NCI-H2196 treated with DMSO at 0.1 percent for 48 hours (cell line): ENCODE measurements around the gene DAG1.

Source experiments
- DNase-seq: peaks from one replicate; lab custom pipeline; 2025; ENCODE audit not compliant: unreplicated experiment; lab: John Stamatoyannopoulos, UW

The DAG1 gene

DNA sequence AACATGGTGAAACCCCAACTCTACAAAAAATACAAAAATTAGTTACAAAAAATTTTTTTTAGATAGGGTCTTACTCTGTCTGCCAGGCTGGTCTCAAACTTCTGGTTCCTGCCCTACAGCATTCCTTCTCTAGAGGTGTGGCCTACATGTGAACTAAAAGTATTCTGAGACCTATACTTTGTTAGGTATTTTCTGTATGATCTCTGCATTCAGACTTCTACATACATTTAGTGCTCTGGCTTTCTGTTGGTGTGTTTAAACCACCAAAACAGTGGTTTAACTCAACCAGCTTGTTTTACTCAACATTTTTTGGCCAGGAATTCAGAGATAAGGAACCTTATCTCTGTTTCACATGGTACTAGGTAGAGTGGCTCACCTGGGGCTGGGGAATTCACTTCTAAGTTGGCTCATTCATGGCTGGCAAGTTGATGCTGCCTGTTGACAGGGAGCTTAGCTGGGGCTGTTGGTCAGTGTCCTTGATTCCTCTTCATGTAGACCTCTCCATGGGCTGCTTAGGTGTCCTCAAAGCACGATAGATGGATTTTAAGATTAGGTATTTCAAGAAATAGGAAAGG is 42.8 kb downstream of the DAG1 start:
- no peak for DNase-seq

DNA sequence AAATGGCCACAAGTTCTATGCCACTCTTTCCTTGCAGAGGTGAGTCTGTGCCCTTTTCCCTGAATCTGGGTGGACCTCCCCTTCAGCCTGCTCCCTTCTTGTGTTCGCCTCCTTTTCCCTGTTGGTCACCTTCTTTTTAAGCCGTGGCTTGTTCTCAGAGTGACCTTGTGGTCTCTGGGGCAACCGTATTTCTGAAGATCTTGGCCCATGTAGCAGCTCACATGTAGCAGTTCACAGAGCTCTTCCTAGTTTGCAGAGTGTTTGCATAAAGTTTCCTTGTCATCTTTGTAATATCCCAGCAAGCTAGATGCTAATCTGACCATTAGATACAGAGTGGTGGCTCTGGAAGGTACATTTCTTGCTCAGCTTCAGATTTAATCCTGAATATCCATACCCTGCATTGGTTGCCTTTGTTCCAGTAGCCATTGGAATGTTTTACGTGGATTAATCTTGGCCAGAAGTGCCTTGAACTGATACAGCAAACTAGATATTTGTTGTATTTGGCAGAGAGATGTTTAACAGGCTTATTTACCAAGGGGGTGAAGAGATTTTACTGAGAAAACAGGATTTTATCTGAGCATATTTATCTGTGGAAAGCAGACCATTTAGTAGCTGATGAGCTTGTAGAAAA is 43.5 kb downstream of the DAG1 start:
- DNase-seq: no peak

DNA sequence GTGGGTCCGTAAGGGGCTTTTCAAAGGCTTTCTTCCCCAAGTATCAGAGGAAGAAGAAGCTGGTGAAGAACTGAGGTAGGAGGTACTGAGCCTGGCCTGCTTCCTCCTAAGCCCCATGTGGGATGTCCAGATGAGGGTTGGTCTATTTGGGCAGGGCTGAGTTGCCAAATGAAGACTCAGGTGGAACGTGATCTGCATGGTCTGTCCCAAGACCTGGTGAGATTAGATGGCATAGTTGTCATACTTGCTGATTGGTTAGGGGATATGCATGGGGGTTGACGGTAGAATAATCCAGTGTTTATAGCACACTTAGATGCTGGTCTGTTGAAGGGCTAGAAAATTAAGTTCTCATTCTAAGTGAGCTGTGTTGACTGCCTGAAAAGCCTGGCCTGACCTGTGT is 47.9 kb downstream of the DAG1 start:
- DNase-seq: no peak

DNA sequence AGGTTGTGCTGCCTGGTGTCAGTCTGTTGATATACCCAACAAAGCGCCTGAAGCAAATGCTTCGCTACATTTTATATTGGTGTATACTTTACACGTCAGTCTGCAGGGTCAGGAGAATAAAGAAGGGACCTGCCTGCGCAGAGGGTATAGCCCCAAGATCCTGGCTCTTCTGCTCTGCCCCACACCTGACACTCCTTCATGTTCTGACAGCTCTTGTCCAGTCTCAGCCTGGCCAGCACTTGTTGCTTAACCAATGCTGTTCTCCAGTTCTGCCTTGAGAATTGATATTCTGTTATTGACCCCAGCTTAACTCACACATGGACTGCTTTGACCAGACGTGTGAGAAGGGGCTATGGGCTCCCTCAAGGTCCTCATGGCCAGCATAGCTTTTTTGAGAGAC is 48.4 kb downstream of the DAG1 start:
- DNase-seq: no peak

DNA sequence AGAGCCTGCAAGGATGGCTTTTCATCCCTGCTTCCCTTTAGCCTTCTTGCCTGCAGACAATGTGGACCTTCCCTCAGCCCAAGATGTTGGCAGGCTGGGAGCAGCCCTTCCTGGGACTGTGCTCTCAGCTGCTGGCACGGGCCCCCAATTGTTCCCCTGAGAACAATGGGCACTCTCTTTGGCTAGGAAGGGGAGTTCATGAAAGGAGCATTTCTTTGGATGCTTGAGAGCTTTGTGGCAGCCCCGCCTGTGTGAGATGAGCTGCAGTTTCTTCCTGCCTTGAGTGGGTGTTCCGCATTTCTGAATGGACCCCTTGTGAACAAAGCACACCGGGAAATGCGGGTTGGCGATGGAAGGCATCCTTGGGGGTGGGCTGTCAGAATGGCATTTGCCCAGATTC is 49.2 kb downstream of the DAG1 start:
- no peak for DNase-seq

DNA sequence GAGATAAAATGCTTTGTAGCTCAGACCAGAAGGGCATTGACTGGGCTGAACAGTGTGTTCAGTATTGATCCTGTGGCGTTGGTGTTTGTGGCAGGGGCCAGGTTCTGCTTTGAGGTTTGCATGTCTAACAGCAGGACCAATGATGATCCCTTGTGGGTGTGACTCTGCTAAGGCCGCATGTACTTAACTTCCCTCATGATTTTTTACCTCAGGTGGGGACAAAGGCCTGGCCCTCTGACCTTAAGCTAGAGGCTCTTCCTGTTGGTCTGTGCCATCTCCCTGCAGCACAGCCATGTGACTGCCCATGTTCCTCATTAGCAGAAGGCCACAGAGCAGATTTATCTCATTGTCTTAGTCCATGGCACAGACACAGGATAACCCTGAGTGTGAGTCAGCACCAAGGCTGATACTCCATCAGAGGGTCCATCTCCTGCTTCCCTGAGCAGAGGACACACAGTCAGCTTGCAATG is 49.9 kb downstream of the DAG1 start:
- no peak for DNase-seq

DNA sequence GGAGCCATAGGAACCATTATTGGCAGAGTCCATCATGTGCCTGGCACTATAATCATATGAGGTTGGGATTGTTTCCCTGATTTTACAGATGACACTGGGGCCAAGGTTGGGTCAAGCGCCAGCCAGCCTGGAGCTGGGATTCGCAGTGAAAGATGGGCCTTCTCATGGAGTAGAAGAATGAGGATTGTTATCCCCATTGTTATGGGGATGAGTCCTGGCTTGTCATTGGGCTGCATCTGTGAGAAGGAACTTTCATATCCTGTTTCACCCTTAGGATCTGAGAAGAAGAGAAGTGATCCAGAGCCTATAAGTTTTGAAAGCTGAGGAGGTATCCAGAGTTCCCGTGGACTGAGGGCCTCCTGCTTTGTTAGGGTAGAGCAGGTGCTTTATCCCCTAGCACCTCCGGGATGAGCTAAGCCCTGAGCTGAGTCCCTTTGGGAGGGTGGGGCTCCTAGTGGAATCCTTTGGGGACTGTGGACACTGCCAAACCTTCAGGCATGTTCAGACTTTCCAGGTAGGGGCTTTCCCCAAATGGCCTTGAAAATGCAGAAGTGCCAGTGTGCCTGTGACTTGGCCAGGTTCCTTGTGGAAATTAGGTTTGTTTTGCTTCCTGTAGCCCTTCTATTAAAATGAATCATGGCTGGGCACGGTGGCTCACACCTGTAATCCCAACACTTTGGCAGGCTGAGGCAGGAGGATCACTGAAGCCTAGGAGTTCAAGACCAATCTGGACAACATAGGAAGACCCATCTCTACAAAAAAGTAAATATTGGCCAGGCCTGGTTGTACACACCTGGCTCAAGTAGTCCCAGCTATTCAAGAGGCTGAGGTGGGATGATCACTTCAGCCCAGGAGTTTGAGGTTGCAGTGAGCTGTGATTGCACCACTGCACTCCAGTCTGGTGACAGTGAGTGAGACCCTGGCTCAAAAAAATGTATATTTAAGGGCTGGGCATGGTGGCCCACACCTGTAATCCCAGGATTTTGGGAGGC is 54.0 kb downstream of the DAG1 start:
- DNase-seq: peak; percentile 14

DNA sequence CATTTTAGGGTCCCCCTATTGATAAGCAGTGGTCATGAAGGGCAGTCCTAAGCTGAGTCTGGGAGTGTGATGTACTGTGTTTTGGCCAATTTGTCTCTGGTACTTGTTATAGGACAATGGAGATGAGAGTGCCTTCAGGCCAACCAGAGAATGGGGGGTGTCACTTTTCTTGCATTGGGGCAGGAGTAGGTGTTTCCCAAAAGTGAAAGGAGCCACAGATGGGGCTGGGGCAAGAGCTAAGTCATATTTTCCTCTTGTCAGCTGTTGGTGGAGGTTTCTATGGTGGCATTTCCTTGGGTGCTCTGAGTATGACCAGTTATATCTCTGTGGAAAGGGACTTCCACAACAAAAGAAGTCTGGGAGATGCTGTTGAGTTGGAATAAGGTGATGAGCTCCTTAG is 59.5 kb downstream of the DAG1 start:
- DNase-seq: no peak

DNA sequence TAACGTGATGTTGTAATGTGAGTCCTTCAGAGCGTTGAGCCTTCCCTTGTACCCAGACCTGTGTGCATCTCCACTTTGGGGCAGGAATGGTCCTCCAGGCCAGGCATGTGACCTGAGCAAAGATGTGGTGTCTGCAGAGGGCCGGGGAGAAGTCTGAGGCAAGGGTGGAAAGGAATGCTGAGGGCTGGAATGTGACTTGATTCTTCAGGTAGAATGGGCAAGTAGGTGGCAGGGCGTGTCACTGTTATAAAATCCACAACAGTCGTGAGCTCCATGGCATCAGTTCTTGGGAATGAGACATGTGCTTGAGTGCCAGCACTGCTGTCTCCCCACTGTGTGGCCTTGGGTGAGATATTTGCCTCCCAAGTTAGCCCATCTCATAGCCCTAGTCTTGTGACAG is 60.2 kb downstream of the DAG1 start:
- no peak for DNase-seq

DNA sequence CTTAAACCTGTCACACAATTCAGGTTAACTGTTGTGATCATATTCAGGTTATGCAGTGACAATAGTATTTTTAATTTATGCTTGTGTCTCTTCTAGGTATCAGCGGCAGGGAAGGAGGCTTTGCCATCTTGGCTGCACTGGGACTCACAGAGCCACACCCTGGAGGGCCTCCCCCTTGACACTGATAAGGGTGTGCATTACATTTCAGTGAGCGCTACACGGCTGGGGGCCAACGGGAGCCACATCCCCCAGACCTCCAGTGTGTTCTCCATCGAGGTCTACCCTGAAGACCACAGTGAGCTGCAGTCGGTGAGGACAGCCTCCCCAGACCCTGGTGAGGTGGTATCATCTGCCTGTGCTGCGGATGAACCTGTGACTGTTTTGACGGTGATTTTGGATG is 60.6 kb downstream of the DAG1 start:
- DNase-seq: no peak

DNA sequence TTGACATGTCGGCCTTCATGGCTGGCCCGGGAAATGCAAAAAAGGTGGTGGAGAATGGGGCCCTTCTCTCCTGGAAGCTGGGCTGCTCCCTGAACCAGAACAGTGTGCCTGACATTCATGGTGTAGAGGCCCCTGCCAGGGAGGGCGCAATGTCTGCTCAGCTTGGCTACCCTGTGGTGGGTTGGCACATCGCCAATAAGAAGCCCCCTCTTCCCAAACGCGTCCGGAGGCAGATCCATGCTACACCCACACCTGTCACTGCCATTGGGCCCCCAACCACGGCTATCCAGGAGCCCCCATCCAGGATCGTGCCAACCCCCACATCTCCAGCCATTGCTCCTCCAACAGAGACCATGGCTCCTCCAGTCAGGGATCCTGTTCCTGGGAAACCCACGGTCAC is 61.2 kb downstream of the DAG1 start:
- DNase-seq: no peak

DNA sequence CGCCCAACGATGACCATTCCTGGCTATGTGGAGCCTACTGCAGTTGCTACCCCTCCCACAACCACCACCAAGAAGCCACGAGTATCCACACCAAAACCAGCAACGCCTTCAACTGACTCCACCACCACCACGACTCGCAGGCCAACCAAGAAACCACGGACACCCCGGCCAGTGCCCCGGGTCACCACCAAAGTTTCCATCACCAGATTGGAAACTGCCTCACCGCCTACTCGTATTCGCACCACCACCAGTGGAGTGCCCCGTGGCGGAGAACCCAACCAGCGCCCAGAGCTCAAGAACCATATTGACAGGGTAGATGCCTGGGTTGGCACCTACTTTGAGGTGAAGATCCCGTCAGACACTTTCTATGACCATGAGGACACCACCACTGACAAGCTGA is 61.6 kb downstream of the DAG1 start:
- DNase-seq: no peak

DNA sequence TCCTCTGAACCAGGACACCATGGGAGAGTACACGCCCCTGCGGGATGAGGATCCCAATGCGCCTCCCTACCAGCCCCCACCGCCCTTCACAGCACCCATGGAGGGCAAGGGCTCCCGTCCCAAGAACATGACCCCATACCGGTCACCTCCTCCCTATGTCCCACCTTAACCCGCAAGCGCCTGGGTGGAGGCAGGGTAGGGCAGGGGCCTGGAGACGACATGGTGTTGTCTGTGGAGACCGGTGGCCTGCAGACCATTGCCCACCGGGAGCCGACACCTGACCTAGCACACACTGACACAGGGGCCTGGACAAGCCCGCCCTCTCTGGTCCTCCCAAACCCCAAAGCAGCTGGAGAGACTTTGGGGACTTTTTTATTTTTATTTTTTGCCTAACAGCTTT is 63.0 kb downstream of the DAG1 start:
- no peak for DNase-seq

DNA sequence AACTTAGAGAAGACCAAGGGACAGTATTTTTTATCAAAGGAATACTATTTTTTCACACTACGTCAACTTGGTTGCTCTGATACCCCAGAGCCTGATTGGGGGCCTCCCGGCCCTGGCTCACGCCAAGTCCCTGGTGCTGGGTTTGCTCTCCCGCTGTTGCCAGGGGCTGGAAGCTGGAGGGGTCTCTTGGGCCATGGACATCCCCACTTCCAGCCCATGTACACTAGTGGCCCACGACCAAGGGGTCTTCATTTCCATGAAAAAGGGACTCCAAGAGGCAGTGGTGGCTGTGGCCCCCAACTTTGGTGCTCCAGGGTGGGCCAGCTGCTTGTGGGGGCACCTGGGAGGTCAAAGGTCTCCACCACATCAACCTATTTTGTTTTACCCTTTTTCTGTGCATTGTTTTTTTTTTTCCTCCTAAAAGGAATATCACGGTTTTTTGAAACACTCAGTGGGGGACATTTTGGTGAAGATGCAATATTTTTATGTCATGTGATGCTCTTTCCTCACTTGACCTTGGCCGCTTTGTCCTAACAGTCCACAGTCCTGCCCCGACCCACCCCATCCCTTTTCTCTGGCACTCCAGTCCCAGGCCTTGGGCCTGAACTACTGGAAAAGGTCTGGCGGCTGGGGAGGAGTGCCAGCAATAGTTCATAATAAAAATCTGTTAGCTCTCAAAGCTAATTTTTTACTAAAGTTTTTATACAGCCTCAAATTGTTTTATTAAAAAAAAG is 63.9 kb downstream of the DAG1 start:
- no peak for DNase-seq

DNA sequence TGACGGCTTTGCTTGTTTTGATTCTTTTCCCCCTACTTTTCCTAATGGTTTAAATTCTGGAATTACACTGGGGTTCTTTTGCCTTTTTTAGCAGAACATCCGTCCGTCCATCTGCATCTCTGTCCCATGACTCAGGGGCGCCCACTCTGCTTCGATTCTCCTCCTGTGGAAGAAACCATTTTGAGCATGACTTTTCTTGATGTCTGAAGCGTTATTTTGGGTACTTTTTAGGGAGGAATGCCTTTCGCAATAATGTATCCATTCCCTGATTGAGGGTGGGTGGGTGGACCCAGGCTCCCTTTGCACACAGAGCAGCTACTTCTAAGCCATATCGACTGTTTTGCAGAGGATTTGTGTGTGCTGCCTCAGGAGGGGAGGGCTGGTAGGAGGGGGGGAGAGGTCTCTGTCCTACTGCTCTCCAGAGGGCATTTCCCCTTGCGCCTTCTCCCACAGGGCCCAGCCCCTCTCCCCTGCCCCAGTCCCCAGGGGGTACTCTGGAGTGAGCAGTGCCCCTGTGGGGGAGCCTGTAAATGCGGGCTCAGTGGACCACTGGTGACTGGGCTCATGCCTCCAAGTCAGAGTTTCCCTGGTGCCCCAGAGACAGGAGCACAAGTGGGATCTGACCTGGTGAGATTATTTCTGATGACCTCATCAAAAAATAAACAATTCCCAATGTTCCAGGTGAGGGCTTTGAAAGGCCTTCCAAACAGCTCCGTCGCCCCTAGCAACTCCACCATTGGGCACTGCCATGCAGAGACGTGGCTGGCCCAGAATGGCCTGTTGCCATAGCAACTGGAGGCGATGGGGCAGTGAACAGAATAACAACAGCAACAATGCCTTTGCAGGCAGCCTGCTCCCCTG is 64.7 kb downstream of the DAG1 start:
- DNase-seq: peak; percentile 65

DNA sequence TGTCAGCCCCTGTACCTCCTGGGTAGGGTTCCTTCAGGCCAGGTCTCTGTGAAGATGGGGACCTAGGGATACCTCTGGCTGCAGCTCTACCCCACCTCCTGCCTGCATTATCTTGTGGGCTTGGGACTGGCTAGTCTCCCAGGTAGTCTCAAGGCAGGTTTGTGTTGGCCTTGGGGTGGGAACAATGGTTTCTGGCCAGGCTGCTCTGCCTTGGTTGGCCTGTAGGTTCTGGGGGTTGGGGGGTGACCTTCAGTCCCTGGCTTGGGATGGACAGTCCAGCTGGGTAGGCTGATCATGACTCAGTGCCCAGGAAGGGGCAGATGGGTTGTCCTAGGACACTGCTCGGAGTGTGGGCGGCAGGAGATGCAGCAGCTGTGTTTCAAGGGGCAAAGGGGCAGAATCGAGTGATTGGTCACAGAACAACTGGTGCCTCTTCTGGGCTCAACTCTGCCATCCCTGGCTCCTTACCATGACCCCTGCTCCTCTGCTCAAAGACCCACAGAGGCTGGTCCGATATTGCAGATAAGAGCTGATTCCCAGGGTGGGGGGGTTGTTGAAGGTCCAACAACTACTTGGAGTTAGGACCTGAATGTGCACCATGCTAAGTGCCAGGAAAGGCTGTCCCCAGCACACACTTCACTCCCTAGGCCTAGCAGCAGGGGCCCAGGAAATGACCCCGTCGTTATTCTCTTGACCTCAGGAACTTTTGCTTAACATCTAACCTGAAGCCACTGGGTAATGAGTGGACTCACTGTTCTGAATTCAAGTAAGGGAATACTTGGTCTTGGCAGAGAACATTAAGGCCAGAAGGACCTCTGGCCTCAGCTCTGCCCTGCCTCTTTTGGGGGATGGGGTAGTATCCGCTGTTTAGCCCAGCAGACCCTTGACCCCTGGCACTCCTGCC is 66.2 kb downstream of the DAG1 start:
- no peak for DNase-seq

DNA sequence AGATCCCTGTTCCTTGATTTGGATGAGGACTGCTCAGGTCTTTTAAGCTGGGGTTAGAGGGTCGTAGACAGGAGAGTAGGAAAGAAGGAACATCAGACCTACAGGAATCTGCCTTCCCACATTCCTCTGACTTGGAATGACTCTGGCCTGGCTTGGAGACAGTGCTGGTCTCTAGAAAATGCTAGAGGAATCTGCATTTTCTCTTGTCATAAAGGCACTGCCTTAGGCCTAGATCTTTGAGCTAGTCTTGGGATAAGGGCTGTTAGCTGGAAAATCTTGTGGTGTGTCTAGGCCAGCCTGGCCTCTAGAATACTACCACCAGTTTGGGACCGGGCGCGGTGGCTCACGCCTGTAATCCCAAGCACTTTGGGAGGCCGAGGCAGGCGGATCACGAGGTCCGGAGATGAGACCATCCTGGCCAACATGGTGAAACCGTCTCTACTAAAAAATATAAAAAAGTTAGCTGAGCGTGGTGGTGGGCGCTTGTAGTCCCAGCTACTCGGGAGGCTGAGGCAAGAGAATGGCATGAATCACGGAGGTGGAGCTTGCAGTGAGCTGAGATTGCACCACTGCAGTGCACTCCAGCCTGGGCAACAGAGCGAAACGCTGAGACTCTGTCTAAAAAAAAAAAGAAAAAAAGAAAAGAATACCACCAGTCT is 66.9 kb downstream of the DAG1 start:
- DNase-seq: no peak

DNA sequence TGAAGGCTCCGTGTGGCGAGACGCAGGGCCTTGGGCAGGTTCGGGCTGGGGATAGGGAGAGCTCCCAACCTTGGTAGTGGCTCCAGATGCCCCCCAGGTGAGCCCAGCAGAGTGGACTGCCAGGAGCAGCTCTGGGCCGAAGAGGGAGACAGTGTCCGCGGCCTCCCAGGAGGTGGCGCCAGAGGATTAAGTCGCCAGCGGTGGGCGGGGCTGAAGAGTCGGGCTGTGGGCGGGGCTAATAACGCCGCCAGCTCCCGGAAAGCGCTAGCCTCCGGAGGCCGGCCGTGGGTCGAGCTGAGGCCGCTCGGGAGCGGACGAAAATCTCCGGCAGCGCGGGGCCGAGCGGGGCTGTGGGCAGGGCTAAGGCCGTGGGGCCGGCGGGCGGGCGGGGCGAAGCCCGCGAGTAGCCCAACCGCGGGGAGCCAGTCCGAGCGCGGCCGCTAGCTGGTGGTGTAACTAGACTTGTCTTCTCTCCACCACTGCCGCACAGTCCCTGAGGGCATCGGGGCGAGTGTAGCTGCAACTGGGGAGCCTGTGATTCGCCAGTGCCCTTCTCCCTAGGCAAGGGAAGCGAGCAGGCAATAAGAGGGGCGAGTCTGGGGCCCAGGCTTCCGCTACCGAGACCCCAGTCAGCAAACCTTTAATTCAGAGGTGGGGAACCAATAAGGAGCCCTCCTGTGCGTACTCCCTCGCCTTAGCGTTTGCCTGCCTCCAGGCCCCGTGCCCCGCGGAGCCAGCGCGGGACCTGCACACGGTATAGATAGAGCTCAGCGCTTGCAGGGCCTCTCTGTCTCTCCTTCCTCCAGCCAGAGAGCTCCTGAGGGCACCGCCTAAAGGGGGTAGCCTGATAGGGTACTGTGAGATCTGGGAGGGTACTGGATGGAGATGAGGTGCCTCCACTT is 69.8 kb downstream of the DAG1 start:
- peak; percentile 71 for DNase-seq
